ENCODE results near the gene IL33. TPM values are rescaled to one million over a fixed set of nuclear protein-coding genes. Genes with fewer than 3 reads are reported as not detected.

The IL33 gene
- total and polyA plus RNA-seq, 2 of the 8 experiments (the other 6 are each of a cell fraction or from before 2014, with no cell fraction given), result not detected

DNA sequence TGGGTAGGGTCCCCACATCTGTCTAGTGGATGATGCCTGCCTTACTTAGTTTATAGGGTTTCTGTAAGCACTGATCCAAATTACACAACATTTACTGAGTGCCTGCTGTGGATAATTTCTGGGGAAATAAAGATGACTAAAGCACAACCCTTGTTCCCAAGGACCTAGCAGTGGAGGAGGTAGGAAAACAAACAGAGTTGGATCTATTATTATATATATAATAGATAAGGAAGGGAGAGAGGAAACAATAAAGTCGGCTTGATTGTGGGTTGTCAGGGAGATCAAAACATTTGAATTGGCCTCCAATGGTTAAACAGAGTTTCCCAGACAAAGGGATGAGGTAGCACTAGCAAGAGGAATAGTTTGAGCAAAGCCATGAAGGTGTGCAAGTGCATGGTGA is 14.0 kb downstream of the IL33 start (continued):
- TF ChIP-seq, protein P1, sequence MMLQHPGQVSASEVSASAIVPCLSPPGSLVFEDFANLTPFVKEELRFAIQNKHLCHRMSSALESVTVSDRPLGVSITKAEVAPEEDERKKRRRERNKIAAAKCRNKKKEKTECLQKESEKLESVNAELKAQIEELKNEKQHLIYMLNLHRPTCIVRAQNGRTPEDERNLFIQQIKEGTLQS (IDR thresholded peaks at IDR 0.05; ENCODE audit: insufficient read depth, low read depth, low read length), result no peak
- TF ChIP-seq HDAC2 (IDR thresholded peaks at IDR 0.05; ENCODE audit: borderline replicate concordance in 1 of 2, low read depth in 2 of 2, low read length in 2 of 2) (no peak), TCF12 (IDR thresholded peaks at IDR 0.05; ENCODE audit: low read depth, low read length) (no peak), CTBP2 (IDR thresholded peaks at IDR 0.05; ENCODE audit: borderline replicate concordance, insufficient read depth, insufficient read length, low read length) (no peak), MAFK (IDR thresholded peaks at IDR 0.05; ENCODE audit: low read depth, low read length) (no peak)
